Right lobe of liver (tissue), 6 donors: ENCODE measurements around the gene FGF7. TPM values are rescaled to one million over a fixed set of nuclear protein-coding genes. Genes with fewer than 3 reads are reported as not detected.
"Not testable (repeated sequence)": the region's sequence is repeated elsewhere in the genome, so short reads cannot be mapped to it uniquely, and the experiment has no call there.

ENCODE experiments used
- ATAC-seq, 4 donors: fragments of 200-7000 bp; cut with Tn5 transposase; one replicate each; pipeline ENCODE4 v1.9.1; 2020; ENCODE audit warnings: mild to moderate bottlenecking in 4 of 4, moderate library complexity in 4 of 4
- DNase-seq, 3 donors: peaks; one replicate each; pipeline ENCODE4 v3.0.0-alpha.2; 2020
- H3K27ac ChIP-seq, 3 donors: fragments of 200-600 bp; one replicate each; pipeline ENCODE4 v1.8.0; 2022
- H3K27me3 ChIP-seq, 2 donors: fragments of 200-600 bp; one replicate each; pipeline ENCODE4 v1.8.0; 2022
- H3K36me3 ChIP-seq, 4 donors: fragments of 200-600 bp; sonication (generic) in 1 of 4; one replicate each; pipeline versions ENCODE4 v1.5.1 to v1.8.0; 2017 to 2022; ENCODE audit warnings: control low read depth in 1 of 4
- H3K4me1 ChIP-seq, 4 donors: fragments of 200-600 bp; sonication (generic) in 1 of 4; one replicate each; pipeline versions ENCODE4 v1.5.1 to v1.8.0; 2017 to 2022; ENCODE audit warnings: control low read depth in 1 of 4
- H3K4me3 ChIP-seq, 3 donors: fragments of 200-600 bp; one replicate each; pipeline ENCODE4 v1.8.0; 2022
- H3K9me3 ChIP-seq, 4 donors: fragments of 200-600 bp; sonication (generic) in 1 of 4; one replicate each; pipeline versions ENCODE4 v1.5.1 to v1.8.0; 2017 to 2022; ENCODE audit warnings: control low read depth in 1 of 4
- POLR2A ChIP-seq: fragments of 450-650 bp; IDR thresholded peaks from one replicate; pipeline ENCODE4 v1.6.1; 2017; ENCODE audit warnings: antibody characterized with exemption, mild to moderate bottlenecking
- WGBS: methylation state at CpG from one replicate; pipeline ENCODE4 v1.1.6; 2018; ENCODE audit warnings: low coverage, low lambda C conversion rate; ENCODE audit not compliant: insufficient coverage; ENCODE audit errors: missing lambda C conversion rate; 5-methylcytosine and 5-hydroxymethylcytosine counted together
- intact Hi-C, 2 donors: fragments of 100-400 bp; cut with DNase I; formaldehyde crosslinking; loops; one replicate each; pipeline versions ENCODE4 v1.11.2 to v1.14.1; 2022
- total RNA-seq, 6 experiments: library from RNA; depleted of rRNA in 2 of 6; stranded (reverse); fragments of >200 nt in 2 of 6; fragmentation: NEBNext Ultra II Directional in 3 of 6; extraction: Animal tissue kit (Norgen Biotek cat#: 25700) in 3 of 6; gene quantifications; one replicate each; pipeline versions ENCODE4 v1.1.0 to v1.2.4, GENCODE V29; 2016 to 2023
- TF ChIP-seq, protein P1 (sequence below), 4 donors: fragments of 200-600 bp in 3 of 4; fragments of 450-650 bp in 1 of 4; IDR thresholded peaks; one replicate each; pipeline versions ENCODE4 v1.5.1 to v1.8.0; 2016 to 2022; ENCODE audit warnings: antibody characterized with exemption in 4 of 4, mild to moderate bottlenecking in 2 of 4
- donor health status: DM: no; HTN: yes; CAD: no.
- donor health status: DM: no; HTN: no; CAD: no.
- donor health status: DM: no; HTN: no; CAD: no.
- donor health status: DM: no; HTN: yes; CAD: no.
- donor health status: DM: no; HTN: yes; CAD: no.

FGF7 gene
- total RNA-seq, 6 experiments from 2014 or later: 0.09 to 1.0 (median 0.36) TPM

DNA sequence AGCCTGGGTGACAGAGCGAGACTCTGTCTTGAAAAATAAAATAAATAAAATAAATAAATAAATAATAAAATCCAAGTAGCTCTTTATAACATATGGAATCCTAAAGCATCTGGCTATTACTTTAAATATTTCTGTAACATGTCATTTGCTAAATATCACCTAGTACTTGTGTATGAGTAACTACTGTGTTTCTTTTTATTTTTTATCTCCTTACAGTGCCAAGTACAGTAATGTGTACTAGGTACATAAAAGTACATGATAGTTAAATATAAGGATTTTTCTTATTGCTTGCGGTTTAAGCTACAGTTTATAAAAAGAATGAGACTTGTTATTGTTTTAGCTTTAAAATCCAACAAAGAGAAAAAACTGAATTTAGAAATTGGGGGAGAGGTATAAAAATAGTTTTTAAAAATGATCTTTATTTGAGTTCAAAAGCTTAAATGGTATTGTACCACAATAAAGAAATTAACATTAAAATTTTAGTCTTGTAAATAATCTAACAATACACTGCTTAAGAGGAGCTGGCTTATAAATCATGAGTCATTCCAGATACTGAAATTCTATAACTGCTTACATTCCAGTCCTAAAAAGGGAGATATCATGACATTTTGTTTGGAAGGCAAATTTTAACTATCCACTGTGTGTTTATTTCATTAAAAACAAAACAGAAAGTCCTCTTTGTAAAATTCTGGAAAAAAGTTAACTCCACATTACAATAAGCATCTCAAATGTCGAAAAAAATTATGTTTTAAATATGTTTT, 73.1 kb downstream of the FGF7 start:
- Histone ChIP-seq H3K4me3 (no peak overlapping the region), H3K36me3 (no peaks in the 10 kb centered on the region), H3K9me3 (no peaks in the 10 kb centered on the region), H3K27ac (no peak overlapping the region), H3K4me1 (no peaks in the 10 kb centered on the region), H3K27me3 (no peaks in the 10 kb centered on the region)
- no peak for ATAC-seq
- TF ChIP-seq, protein P1, sequence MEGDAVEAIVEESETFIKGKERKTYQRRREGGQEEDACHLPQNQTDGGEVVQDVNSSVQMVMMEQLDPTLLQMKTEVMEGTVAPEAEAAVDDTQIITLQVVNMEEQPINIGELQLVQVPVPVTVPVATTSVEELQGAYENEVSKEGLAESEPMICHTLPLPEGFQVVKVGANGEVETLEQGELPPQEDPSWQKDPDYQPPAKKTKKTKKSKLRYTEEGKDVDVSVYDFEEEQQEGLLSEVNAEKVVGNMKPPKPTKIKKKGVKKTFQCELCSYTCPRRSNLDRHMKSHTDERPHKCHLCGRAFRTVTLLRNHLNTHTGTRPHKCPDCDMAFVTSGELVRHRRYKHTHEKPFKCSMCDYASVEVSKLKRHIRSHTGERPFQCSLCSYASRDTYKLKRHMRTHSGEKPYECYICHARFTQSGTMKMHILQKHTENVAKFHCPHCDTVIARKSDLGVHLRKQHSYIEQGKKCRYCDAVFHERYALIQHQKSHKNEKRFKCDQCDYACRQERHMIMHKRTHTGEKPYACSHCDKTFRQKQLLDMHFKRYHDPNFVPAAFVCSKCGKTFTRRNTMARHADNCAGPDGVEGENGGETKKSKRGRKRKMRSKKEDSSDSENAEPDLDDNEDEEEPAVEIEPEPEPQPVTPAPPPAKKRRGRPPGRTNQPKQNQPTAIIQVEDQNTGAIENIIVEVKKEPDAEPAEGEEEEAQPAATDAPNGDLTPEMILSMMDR (IDR thresholded peaks at IDR 0.05): no peak
- no peak for TF ChIP-seq POLR2A
- 64% methylated on average over 3 of the region's 3 CpGs for WGBS
- DNase-seq: no peak
- intact Hi-C loops: no loop called here

DNA sequence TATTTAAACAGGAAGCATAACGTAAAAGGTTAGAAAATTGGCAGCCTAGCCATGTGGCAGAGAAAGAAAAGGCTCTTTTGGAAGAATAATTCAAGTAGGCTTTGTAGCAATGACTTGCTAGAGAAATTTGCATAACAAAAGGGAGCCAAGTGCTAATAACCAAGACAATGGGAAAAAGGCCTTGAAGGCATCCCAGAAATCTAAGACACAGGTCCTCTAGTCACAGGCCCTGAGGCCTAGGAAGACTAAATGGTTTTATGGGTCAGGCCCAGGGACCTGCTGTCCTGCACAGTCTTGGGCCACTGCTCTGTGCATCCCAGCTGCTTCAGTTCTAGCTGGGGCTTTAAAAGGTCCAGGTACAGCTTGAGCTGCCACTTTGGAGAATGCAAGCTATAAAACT, 78.5 kb downstream of the FGF7 start:
- H3K4me3 ChIP-seq: no peak overlapping the region
- H3K36me3 ChIP-seq: no peaks in the 10 kb centered on the region
- no peak for ATAC-seq
- TF ChIP-seq, protein P1 (IDR thresholded peaks at IDR 0.05): no peak
- TF ChIP-seq POLR2A: no peak
- no peak overlapping the region for H3K27ac ChIP-seq
- H3K4me1 ChIP-seq: no peaks in the 10 kb centered on the region
- H3K9me3 ChIP-seq: no peaks in the 10 kb centered on the region
- WGBS: 73% methylated on average over 1 of the region's 1 CpG
- intact Hi-C loops: no loop called here
- no peaks in the 10 kb centered on the region for H3K27me3 ChIP-seq
- no peak for DNase-seq

DNA sequence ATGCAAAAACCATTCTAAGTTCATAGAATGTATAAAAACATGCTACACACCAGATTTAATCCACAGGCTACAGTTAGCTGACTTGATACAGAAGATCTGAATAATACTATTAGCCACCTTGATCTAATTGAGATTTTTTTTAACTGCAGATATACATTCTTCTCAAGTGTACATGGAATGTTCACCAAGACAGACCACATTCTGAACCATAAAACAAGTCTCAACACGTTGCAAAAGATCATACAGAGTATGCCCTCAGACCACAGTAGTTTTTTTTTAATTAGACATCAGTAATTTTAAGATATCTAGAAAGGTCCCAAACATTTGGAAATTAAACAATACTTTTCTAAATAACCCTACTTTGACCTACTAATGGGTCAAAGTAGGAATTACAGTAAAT, 83.3 kb downstream of the FGF7 start:
- WGBS: 29% methylated on average over 1 of the region's 1 CpG
- no peak for TF ChIP-seq POLR2A
- TF ChIP-seq, protein P1 (IDR thresholded peaks at IDR 0.05): no peak
- Histone ChIP-seq H3K27ac (no peak overlapping the region), H3K27me3 (no peaks in the 10 kb centered on the region), H3K9me3 (no peaks in the 10 kb centered on the region), H3K4me1 (no peaks in the 10 kb centered on the region), H3K4me3 (no peak overlapping the region), H3K36me3 (no peaks in the 10 kb centered on the region)
- intact Hi-C loops: no loop called here
- no peak for ATAC-seq
- DNase-seq: no peak

DNA sequence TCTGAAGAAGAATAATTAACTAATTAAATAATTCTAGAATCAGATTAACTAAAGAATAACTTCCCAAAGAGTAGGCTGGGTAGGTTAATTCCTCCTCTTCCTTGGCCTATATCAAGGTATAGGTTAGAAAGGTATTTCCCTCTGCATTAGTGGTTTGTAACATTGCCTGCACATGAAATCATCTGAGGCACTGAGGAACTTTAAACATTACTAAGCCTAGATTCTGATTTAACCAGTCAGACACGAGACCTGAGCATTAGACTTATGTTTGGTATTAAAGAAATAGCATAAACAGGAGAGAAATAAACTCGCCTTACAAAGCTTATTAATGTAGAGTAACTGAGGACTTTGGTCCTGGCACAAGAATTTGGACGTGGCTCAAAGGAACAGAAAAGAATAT, 84.2 kb downstream of the FGF7 start:
- intact Hi-C loops: no loop called here
- TF ChIP-seq POLR2A: no peak
- TF ChIP-seq, protein P1 (IDR thresholded peaks at IDR 0.05): no peak

DNA sequence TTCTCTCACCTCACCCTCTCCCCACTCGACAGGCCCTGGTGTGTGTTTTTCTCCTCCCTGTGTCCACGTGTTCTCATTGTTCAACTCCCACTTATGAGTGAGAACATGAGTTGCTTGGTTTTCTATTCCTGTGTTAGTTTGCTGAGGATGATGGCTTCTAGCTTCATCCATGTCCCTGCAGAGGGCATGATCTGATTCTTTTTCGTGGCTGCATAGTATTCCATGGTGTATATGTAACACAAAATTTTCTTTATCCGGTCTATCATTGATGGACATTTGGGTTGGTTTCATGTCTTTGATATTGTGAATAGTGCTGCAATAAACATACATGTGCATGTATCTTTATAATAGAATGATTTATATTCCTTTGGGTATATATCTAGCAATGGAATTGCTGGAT, 89.7 kb downstream of the FGF7 start:
- H3K4me3 ChIP-seq, H3K9me3 ChIP-seq, intact Hi-C loops, H3K27me3 ChIP-seq, ATAC-seq, H3K4me1 ChIP-seq, DNase-seq, H3K36me3 ChIP-seq, H3K27ac ChIP-seq: not testable (repeated sequence)
- 73% methylated on average over 4 of the region's 4 CpGs for WGBS

More for the DNA sequence above, 84.2 kb downstream of the FGF7 start:
- no peaks in the 10 kb centered on the region for H3K9me3 ChIP-seq
- DNase-seq (no peak), ATAC-seq (no peak)
- no peaks in the 10 kb centered on the region for H3K4me1 ChIP-seq
- 60% methylated on average over 3 of the region's 3 CpGs for WGBS
- no peaks in the 10 kb centered on the region for H3K27me3 ChIP-seq
- H3K27ac ChIP-seq: no peak overlapping the region
- no peak overlapping the region for H3K4me3 ChIP-seq
- no peaks in the 10 kb centered on the region for H3K36me3 ChIP-seq
